Epithelial cell of esophagus (primary cell): ENCODE data around the gene SPP2.
A peak's percentile ranks its signal among the peaks of the same experiment; 100 is the strongest.

Source experiments
- DNase-seq: peaks from one replicate; pipeline ENCODE4 v3.0.0; 2010; ENCODE audit warnings: low read depth
- H3K4me3 ChIP-seq: 2 replicates; pipeline ENCODE4 v1.5.1; 2011; ENCODE audit warnings: mild to moderate bottlenecking, low read length, control low read depth
- TF ChIP-seq, protein P1 (sequence below): IDR thresholded peaks from 2 replicates; pipeline ENCODE4 v1.5.1; 2011; ENCODE audit warnings: low read depth, mild to moderate bottlenecking, low read length, control low read depth, inconsistent platforms; ENCODE audit not compliant: insufficient read depth; ENCODE audit errors: missing control alignments

SPP2 gene

DNA sequence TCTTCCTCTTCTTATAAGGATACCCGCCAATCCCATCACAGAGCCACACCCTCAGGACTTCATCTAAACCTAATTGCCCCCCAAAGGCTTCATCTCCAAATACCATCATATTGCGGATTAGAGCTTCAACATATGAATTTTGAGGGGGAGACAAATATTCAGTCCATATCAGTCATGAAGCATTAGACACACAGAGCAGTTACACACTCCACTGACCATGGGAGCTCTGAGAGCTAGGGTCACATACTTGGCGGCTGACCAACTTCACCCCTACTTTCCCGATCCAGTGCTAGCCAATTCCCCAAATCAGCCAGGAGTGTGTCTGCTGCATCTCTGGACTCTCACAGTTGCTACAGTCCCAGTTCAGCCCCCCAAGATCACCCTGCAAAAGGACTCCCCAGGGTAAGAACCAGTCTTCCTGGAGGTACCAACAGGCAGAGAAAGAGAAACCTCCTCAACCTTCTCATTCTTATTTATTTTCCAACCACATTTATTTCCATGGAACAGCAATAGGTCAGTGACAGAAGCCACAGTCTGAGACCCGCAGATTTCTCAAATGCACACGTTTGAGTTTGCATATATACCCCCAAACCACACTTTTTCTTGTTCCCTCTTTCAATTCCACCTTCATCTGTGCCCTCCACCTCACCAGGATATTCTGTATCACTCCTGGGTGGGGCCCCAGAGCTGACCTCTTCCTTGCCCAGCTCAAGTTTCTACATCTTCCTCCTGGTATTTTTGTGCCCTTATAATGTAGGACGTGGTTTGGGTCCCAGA, 33.3 kb downstream of the SPP2 start:
- TF ChIP-seq, protein P1, sequence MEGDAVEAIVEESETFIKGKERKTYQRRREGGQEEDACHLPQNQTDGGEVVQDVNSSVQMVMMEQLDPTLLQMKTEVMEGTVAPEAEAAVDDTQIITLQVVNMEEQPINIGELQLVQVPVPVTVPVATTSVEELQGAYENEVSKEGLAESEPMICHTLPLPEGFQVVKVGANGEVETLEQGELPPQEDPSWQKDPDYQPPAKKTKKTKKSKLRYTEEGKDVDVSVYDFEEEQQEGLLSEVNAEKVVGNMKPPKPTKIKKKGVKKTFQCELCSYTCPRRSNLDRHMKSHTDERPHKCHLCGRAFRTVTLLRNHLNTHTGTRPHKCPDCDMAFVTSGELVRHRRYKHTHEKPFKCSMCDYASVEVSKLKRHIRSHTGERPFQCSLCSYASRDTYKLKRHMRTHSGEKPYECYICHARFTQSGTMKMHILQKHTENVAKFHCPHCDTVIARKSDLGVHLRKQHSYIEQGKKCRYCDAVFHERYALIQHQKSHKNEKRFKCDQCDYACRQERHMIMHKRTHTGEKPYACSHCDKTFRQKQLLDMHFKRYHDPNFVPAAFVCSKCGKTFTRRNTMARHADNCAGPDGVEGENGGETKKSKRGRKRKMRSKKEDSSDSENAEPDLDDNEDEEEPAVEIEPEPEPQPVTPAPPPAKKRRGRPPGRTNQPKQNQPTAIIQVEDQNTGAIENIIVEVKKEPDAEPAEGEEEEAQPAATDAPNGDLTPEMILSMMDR: no peak
- DNase-seq: no peak
- H3K4me3 ChIP-seq: no peak overlapping the region

DNA sequence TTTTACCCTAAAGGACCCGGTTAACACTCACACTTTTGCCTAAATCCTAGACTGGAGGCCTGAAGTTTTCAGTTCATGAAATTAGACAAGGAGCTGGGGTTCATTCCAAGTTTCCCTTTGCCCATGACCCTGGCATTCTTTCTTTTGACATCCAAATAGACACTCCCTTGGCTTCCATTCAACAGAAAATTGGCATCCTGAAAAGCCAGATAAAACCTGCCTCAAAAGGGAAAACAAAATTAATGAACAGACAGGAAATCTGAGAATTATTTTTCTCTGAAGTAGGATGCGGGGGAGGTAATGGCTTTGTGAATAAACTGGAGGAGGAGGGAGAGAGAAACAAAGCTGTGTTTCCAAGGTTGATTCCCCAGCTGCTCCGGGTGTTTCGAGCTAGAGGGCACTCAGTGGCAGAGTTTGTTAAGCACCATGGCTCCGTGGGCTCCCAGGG, 41.0 kb downstream of the SPP2 start:
- no peak overlapping the region for H3K4me3 ChIP-seq
- TF ChIP-seq, protein P1: no peak
- peak; percentile 36 for DNase-seq

- TF ChIP-seq, protein P1: no peak
- no peak overlapping the region for H3K4me3 ChIP-seq
- DNase-seq: peak; percentile 22
Measured at GRCh38 chr2:234091883-234092282, 41.4 kb downstream of the SPP2 start.

DNA sequence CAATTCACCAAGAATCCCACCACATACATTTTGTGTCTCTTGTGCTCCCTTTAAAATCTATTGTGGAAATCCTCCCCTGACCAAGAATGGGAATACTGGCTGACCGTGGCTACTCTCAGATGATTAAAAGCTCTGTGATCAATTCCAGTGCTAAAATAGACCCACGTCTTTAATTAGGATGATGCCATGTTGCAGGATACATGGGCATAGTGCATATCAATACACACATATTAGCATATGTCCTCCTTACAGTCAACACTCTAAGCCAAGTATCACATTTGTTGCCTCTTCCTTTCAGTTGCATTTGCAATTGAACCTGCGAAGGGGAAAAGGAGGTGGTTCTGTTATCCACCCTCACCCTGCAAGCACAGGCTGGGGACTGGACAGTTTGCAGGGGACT, 41.8 kb downstream of the SPP2 start:
- TF ChIP-seq, protein P1: no peak
- no peak for DNase-seq
- no peak overlapping the region for H3K4me3 ChIP-seq

GRCh38 chr2:234095301-234095700, 44.8 kb downstream of the SPP2 start:
- no peak for DNase-seq
- TF ChIP-seq, protein P1: no peak
- H3K4me3 ChIP-seq: no peak overlapping the region

DNA sequence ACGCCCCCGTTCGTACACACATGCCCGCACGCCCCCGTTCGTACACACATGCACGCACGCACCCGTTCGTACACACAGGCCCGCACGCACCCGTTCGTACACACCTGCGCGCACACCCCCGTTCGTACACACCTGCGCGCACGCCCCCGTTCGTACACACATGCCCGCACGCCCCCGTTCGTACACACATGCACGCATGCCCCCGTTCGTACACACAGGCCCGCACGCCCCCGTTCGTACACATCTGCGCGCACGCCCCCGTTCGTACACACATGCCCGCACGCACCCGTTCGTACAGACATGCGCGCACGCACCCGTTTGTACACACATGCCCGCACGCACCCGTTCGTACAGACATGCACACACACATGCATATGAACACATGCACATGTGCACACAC, 45.7 kb downstream of the SPP2 start:
- TF ChIP-seq, protein P1: no peak
- no peak for DNase-seq
- no peak overlapping the region for H3K4me3 ChIP-seq

- TF ChIP-seq, protein P1: no peak
- DNase-seq: no peak
- no peak overlapping the region for H3K4me3 ChIP-seq
Measured at GRCh38 chr2:234098681-234099080, 48.2 kb downstream of the SPP2 start.
